Trophoblast cell (in vitro differentiated cells and primary cell): Measurements from ENCODE around the gene NHSL2.

Experiments used
- DNase-seq, 2 donors: peaks; one replicate each; pipeline ENCODE4 v3.0.0-alpha.2; 2016
- H2AFZ ChIP-seq: 2 replicates; pipeline ENCODE4 v1.6.1; 2013; ENCODE audit warnings: low read length, moderate library complexity, mild to moderate bottlenecking; ENCODE audit not compliant: insufficient read depth, poor library complexity
- H2AK5ac ChIP-seq: 2 replicates; pipeline ENCODE4 v1.6.1; 2013; ENCODE audit warnings: mild to moderate bottlenecking, low read length
- H2BK120ac ChIP-seq: 2 replicates; pipeline ENCODE4 v1.6.1; 2013; ENCODE audit warnings: low read length, mild to moderate bottlenecking, moderate library complexity; ENCODE audit not compliant: insufficient read depth, poor library complexity
- H2BK12ac ChIP-seq: 2 replicates; pipeline ENCODE4 v1.6.1; 2013; ENCODE audit warnings: mild to moderate bottlenecking, low read length, moderate library complexity
- H2BK5ac ChIP-seq: 2 replicates; pipeline ENCODE4 v1.6.1; 2013; ENCODE audit warnings: low read length, low read depth, moderate library complexity, mild to moderate bottlenecking; ENCODE audit not compliant: poor library complexity
- H3K14ac ChIP-seq: 2 replicates; pipeline ENCODE4 v1.6.1; 2013; ENCODE audit warnings: mild to moderate bottlenecking, low read length
- H3K18ac ChIP-seq: 2 replicates; pipeline ENCODE4 v1.6.1; 2013; ENCODE audit warnings: mild to moderate bottlenecking, low read length
- H3K23ac ChIP-seq: 2 replicates; pipeline ENCODE4 v1.6.1; 2013; ENCODE audit warnings: low read length
- H3K27ac ChIP-seq: 2 replicates; pipeline ENCODE4 v1.5.1; 2013; ENCODE audit warnings: low read depth, mild to moderate bottlenecking, inconsistent platforms, low read length, moderate library complexity
- H3K27me3 ChIP-seq: 2 replicates; pipeline ENCODE4 v1.6.1; 2013; ENCODE audit warnings: inconsistent platforms, mild to moderate bottlenecking, low read length, moderate library complexity; ENCODE audit not compliant: insufficient read depth
- H3K36me3 ChIP-seq, 2 experiments: 1 replicate in 1 of 2; 2 replicates in 1 of 2; pipeline ENCODE4 v1.6.1; 2013; ENCODE audit warnings: low read length in 2 of 2, mild to moderate bottlenecking in 2 of 2, moderate library complexity in 1 of 2; ENCODE audit not compliant: insufficient read depth in 2 of 2, control insufficient read depth in 1 of 2
- H3K4ac ChIP-seq: 2 replicates; pipeline ENCODE4 v1.6.1; 2013; ENCODE audit warnings: low read depth, mild to moderate bottlenecking, low read length, moderate library complexity
- H3K4me1 ChIP-seq, 2 experiments: 1 replicate in 1 of 2; 2 replicates in 1 of 2; pipeline ENCODE4 v1.6.1; 2013; ENCODE audit warnings: low read length in 2 of 2, mild to moderate bottlenecking in 2 of 2, moderate library complexity in 1 of 2; ENCODE audit not compliant: insufficient read depth in 2 of 2, control insufficient read depth in 1 of 2
- H3K4me2 ChIP-seq: 2 replicates; pipeline ENCODE4 v1.6.1; 2013; ENCODE audit warnings: inconsistent platforms, mild to moderate bottlenecking, low read length, moderate library complexity
- H3K4me3 ChIP-seq: 2 replicates; pipeline ENCODE4 v1.5.1; 2013; ENCODE audit warnings: mild to moderate bottlenecking, low read depth, low read length, inconsistent platforms
- H3K79me1 ChIP-seq: one replicate; pipeline ENCODE4 v1.6.1; 2013; ENCODE audit warnings: low read length
- H3K79me2 ChIP-seq: 2 replicates; pipeline ENCODE4 v1.6.1; 2013; ENCODE audit warnings: low read length, mild to moderate bottlenecking; ENCODE audit not compliant: control insufficient read depth, insufficient read depth, poor library complexity
- H3K9ac ChIP-seq: 2 replicates; pipeline ENCODE4 v1.6.1; 2013; ENCODE audit warnings: mild to moderate bottlenecking, low read length
- H3K9me3 ChIP-seq: 2 replicates; pipeline ENCODE4 v1.6.1; 2013; ENCODE audit warnings: low read depth, mild to moderate bottlenecking, control low read depth, inconsistent platforms, low read length; ENCODE audit not compliant: insufficient read depth
- H4K12ac ChIP-seq: 2 replicates; pipeline ENCODE4 v1.6.1; 2013; ENCODE audit warnings: low read depth, mild to moderate bottlenecking, low read length, moderate library complexity
- H4K8ac ChIP-seq: 2 replicates; pipeline ENCODE4 v1.6.1; 2013; ENCODE audit warnings: low read depth, mild to moderate bottlenecking, low read length, moderate library complexity
- H4K91ac ChIP-seq: one replicate; pipeline ENCODE4 v1.6.1; 2013; ENCODE audit warnings: low read depth, mild to moderate bottlenecking, low read length, moderate library complexity
- WGBS: extraction: QIAGEN DNeasy Blood & Tissue Kit; methylation state at CpG from one replicate; pipeline ENCODE4 v1.1.7; 2013; ENCODE audit warnings: missing lambda C conversion rate; ENCODE audit not compliant: insufficient read length, insufficient coverage; ENCODE audit errors: extremely low coverage; 5-methylcytosine and 5-hydroxymethylcytosine counted together

NHSL2 gene

GRCh38 chrX:71930298-71930697, 19.7 kb downstream of the NHSL2 start:
- H3K4ac ChIP-seq = no peak overlapping the region

GRCh38 chrX:71935476-71935875, 24.8 kb downstream of the NHSL2 start:
- H3K79me2 ChIP-seq = no peaks in the 10 kb centered on the region

More at GRCh38 chrX:71930298-71930697, 19.7 kb downstream of the NHSL2 start:
- no peak overlapping the region for H3K23ac ChIP-seq
- no peak overlapping the region for H3K4me2 ChIP-seq
- H3K14ac ChIP-seq = no peak overlapping the region
- no peak overlapping the region for H4K8ac ChIP-seq
- no peaks in the 10 kb centered on the region for H3K9me3 ChIP-seq
- no peak overlapping the region for H4K91ac ChIP-seq
- H2BK5ac ChIP-seq = no peak overlapping the region
- no peak overlapping the region for H3K27ac ChIP-seq
- DNase-seq = no peak
- H3K79me1 ChIP-seq = no peaks in the 10 kb centered on the region
- no peaks in the 10 kb centered on the region for H3K36me3 ChIP-seq
- H2AK5ac ChIP-seq = no peak overlapping the region
- no peak overlapping the region for H3K9ac ChIP-seq
- H4K12ac ChIP-seq = no peak overlapping the region
- no peak overlapping the region for H3K4me3 ChIP-seq
- peaks cover 1 to 5% of the 10 kb centered on the region in 2 experiments for H3K4me1 ChIP-seq
- H2BK120ac ChIP-seq = no peak overlapping the region
- no peaks in the 10 kb centered on the region for H3K79me2 ChIP-seq
- no peak overlapping the region for H3K18ac ChIP-seq
- no peak overlapping the region for H2AFZ ChIP-seq
- H3K27me3 ChIP-seq = no peaks in the 10 kb centered on the region
- H2BK12ac ChIP-seq = no peak overlapping the region
- no CpG with 5 or more reads among the region's 1 CpG for WGBS

GRCh38 chrX:71936632-71937031, 26.0 kb downstream of the NHSL2 start:
- no CpG with 5 or more reads among the region's 1 CpG for WGBS
- Histone ChIP-seq H3K27me3 (no peaks in the 10 kb centered on the region), H2AFZ (no peak overlapping the region), H3K4me3 (no peak overlapping the region), H3K4me2 (no peak overlapping the region), H2AK5ac (no peak overlapping the region), H4K8ac (no peak overlapping the region), H2BK120ac (no peak overlapping the region), H3K18ac (no peak overlapping the region), H3K27ac (no peak overlapping the region), H3K9ac (no peak overlapping the region), H3K14ac (no peak overlapping the region), H4K91ac (no peak overlapping the region), H3K9me3 (no peaks in the 10 kb centered on the region), H2BK5ac (no peak overlapping the region), H3K23ac (no peak overlapping the region), H3K4me1 (peaks cover 14 to 18% of the 10 kb centered on the region in 2 experiments), H3K4ac (no peak overlapping the region), H2BK12ac (no peak overlapping the region), H3K36me3 (no peaks in the 10 kb centered on the region), H4K12ac (no peak overlapping the region), H3K79me2 (no peaks in the 10 kb centered on the region), H3K79me1 (no peaks in the 10 kb centered on the region)
- no peak for DNase-seq

More at GRCh38 chrX:71935476-71935875, 24.8 kb downstream of the NHSL2 start:
- Histone ChIP-seq H2BK12ac (no peak overlapping the region), H2AFZ (no peak overlapping the region), H3K79me1 (no peaks in the 10 kb centered on the region), H3K36me3 (no peaks in the 10 kb centered on the region), H4K12ac (no peak overlapping the region), H3K27me3 (no peaks in the 10 kb centered on the region), H4K91ac (no peak overlapping the region), H3K9me3 (no peaks in the 10 kb centered on the region), H3K27ac (no peak overlapping the region), H3K4me3 (no peak overlapping the region), H3K4me2 (no peak overlapping the region), H3K14ac (no peak overlapping the region), H2BK5ac (no peak overlapping the region), H3K4ac (no peak overlapping the region), H3K9ac (no peak overlapping the region), H2AK5ac (no peak overlapping the region), H3K4me1 (peaks cover 10 to 11% of the 10 kb centered on the region in 2 experiments), H4K8ac (no peak overlapping the region), H2BK120ac (no peak overlapping the region), H3K23ac (no peak overlapping the region), H3K18ac (no peak overlapping the region)
- WGBS = no CpG with 5 or more reads among the region's 3 CpGs
- DNase-seq = no peak

- no peak overlapping the region for H3K4me3 ChIP-seq
- H3K14ac ChIP-seq = no peak overlapping the region
- H3K9ac ChIP-seq = no peak overlapping the region
- H2BK5ac ChIP-seq = no peak overlapping the region
- WGBS = no CpG with 5 or more reads among the region's 5 CpGs
- H3K27me3 ChIP-seq = no peaks in the 10 kb centered on the region
- no peak overlapping the region for H4K8ac ChIP-seq
- H2AK5ac ChIP-seq = no peak overlapping the region
- H2BK120ac ChIP-seq = no peak overlapping the region
- no peaks in the 10 kb centered on the region for H3K79me2 ChIP-seq
- H3K36me3 ChIP-seq = no peaks in the 10 kb centered on the region
- H3K9me3 ChIP-seq = no peaks in the 10 kb centered on the region
- H3K23ac ChIP-seq = no peak overlapping the region
- H2AFZ ChIP-seq = no peak overlapping the region
- H3K4me1 ChIP-seq = peaks cover 16 to 18% of the 10 kb centered on the region in 2 experiments
- H3K79me1 ChIP-seq = no peaks in the 10 kb centered on the region
- no peak overlapping the region for H3K4ac ChIP-seq
- no peak overlapping the region for H3K18ac ChIP-seq
- H3K27ac ChIP-seq = no peak overlapping the region
- no peak overlapping the region for H3K4me2 ChIP-seq
- no peak overlapping the region for H4K12ac ChIP-seq
- no peak for DNase-seq
- H4K91ac ChIP-seq = no peak overlapping the region
- H2BK12ac ChIP-seq = no peak overlapping the region
These were observed 27.7 kb downstream of the NHSL2 start for GRCh38 chrX:71938371-71938770.
